GM12801 (cell line): ENCODE data around the gene SH3RF3.

ENCODE experiments used
- TF ChIP-seq, protein P1 (sequence below): IDR thresholded peaks from one replicate; pipeline ENCODE4 v1.5.1; 2011; ENCODE audit warnings: control low read depth; ENCODE audit not compliant: insufficient read length; ENCODE audit errors: extremely low read depth

SH3RF3 gene

DNA sequence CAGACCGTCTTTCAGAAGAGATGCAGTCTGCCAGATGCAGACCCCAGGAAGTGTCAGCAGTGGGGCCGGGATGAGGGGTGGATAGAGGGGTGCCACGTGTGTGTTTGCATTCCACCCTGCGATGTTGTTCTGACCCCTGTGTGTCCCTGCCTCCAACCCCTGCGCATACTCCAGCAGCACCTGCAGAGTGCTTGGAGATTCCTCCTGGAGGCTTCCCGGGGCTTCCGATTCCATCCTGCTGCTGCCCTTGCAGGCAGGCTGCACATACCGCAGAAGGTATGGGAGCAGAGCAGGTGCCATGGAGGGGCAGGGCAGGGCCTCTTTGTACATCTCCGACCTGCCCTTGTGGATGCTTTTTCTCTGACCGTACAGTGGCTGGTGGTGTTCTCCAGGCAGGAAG lies 177.2 kb downstream of the SH3RF3 start:
- TF ChIP-seq, protein P1, sequence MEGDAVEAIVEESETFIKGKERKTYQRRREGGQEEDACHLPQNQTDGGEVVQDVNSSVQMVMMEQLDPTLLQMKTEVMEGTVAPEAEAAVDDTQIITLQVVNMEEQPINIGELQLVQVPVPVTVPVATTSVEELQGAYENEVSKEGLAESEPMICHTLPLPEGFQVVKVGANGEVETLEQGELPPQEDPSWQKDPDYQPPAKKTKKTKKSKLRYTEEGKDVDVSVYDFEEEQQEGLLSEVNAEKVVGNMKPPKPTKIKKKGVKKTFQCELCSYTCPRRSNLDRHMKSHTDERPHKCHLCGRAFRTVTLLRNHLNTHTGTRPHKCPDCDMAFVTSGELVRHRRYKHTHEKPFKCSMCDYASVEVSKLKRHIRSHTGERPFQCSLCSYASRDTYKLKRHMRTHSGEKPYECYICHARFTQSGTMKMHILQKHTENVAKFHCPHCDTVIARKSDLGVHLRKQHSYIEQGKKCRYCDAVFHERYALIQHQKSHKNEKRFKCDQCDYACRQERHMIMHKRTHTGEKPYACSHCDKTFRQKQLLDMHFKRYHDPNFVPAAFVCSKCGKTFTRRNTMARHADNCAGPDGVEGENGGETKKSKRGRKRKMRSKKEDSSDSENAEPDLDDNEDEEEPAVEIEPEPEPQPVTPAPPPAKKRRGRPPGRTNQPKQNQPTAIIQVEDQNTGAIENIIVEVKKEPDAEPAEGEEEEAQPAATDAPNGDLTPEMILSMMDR: no peak

DNA sequence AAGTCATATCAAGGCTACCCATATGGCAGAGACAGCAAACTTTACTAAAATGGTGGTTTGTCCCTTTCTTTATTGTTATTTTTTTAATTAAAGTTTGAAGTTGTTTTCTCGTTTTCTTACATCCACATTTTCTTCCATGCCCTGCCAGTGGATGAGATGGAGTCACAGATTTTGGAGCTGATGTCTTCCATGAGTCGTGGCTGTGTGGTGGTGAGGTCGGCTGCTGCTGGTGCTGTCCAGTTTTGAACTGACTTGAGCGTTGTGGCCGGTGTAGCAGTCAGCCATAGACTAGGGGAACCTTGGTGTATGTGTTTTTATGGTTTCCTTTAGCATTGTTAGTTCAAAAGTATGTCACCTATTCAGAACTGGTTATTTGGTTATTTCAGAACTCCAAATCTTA lies 182.8 kb downstream of the SH3RF3 start:
- TF ChIP-seq, protein P1: no peak

DNA sequence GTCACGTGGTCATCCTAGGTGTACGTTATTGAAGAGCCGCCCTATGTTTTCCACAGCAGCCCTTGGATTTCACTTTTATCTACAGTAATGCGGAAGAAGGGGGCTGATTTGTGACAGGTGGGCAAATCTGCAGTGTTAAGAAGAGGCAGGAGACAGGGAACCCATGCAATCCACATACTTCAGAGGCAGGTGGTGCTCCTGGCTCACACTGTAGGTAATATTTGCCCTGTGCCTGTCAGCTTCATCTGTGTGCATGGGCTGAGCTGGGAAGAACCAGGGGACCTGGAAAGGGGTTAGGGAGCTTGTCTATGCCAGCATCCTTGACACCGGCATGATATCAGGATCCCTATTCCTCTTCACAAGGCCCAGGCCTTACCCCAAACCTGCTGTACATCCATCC lies 183.9 kb downstream of the SH3RF3 start:
- TF ChIP-seq, protein P1: no peak

DNA sequence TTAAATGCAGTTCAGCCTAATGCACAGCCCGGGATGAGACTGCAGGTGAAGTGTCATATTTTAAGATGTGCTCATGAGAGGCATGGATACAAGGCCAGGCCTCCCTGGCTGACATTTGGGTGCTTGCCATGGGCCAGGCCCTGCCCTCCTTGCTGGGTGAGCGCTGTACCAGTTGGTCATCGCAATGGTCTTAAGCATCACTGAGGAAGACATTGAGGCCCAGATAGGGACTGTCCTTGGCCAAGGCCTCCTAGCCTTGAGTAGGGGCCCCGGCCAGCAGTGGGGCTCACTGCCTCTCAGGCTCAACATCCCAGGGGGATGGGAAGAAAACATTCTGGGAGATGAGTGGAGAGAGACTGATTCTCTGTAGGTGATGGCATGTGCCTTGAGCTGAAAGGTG lies 184.3 kb downstream of the SH3RF3 start:
- TF ChIP-seq, protein P1: no peak

DNA sequence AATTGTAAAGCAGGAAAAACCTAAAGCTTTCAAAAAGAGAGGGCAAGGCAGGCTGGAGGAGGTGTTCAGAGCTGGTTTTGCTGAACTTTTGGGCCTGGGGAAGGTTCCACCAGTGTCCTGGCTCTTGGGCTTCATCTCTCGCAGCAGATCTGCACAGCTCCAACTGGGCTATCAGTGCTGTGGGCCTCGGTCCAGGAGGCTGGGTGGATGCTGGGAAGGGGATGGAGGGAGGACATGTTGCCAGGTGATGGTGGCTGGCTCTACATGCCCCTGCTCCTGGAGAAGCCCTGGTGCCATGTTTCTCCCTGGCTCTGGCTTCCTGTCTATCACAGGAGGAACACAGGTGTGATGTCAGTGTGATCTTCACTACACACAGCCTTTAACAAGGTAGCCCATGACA lies 187.1 kb downstream of the SH3RF3 start:
- TF ChIP-seq, protein P1: no peak

DNA sequence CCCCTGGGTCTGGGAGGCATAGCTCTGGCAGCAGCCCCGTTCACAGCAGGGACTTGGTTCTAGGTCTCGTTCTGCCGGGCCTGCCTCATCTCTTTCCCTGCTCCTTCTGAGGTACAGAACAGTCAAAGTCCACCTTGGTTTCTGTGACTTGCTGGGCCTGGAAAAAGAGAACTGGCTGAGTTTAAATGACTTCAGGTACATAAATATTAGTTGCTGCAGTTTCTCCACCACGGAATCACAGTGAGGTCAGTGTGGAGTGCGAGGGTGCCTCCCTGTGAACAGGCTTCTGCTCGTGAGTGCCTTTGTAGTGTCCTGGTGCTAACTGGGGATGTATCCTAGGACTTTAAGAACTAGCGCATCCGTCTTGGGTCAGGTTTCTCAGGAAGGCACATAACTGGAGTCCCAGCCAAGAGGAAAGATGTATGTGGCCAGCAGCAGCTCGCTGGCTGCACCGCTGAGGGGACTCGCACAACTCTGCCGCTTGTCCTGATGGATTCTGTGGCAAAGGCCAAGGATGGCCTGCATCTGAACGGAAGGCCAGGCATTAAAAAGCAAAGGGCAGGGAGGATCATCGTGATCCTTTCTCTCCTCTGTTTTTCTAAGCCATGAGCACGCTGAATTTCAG lies 188.6 kb downstream of the SH3RF3 start:
- TF ChIP-seq, protein P1: no peak

DNA sequence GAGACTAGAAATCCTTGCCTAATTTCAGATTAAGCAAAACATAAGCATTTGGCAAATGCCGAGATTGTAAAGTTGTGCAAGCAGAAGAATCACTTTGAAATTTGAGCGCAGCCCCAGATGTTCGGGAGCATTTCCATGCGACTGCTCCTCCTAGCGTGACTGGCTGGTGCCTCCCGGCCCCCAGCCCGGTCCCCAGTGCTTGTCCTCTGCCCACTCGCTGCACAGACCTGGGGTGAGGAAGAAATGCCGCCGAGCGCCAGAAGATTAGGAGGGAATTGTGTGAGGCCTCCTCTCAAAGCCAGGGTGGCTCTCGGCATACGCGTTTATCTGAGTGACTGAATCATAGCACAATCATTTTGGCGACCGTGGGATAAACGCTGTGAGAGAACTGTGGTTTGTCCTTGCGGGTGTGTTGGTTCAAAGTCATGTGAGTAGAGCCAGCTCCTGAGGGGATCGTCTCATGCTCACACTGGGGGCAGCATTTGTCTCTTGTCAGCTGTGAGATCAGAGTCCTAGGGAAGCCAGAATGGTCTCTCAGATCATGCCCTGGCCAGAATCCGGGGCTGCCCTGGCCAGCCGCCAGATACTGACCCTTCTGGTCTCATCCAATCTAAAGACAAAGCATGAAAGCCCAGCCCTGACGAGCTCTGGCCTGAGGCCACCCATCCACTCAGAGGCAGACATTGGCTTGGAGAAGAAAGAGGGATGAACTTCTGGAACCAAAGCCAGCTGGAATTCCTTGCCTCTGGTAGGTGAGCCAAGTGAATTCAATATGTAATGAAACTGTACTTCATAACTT lies 189.3 kb downstream of the SH3RF3 start:
- TF ChIP-seq, protein P1: no peak
